Skeletal muscle tissue (tissue), 4 donors: ENCODE measurements around the gene POLR1B. TPM values are rescaled to one million over a fixed set of nuclear protein-coding genes. Genes with fewer than 3 reads are reported as not detected.
"Not testable (repeated sequence)": the region's sequence is repeated elsewhere in the genome, so short reads cannot be mapped to it uniquely, and the experiment has no call there.

ENCODE experiments used
- H3K27ac ChIP-seq: one replicate; pipeline ENCODE4 v1.7.0; 2013; ENCODE audit warnings: mild to moderate bottlenecking, low read depth, low read length, inconsistent platforms
- H3K27me3 ChIP-seq, 3 donors: one replicate each; pipeline ENCODE4 v1.7.0; 2013; ENCODE audit warnings: low read length in 3 of 3; ENCODE audit not compliant: control insufficient read depth in 3 of 3, insufficient read depth in 3 of 3
- H3K36me3 ChIP-seq, 3 donors: one replicate each; pipeline ENCODE4 v1.7.0; 2013; ENCODE audit warnings: low read length in 3 of 3; ENCODE audit not compliant: control insufficient read depth in 3 of 3, insufficient read depth in 3 of 3
- H3K4me1 ChIP-seq, 3 donors: one replicate each; pipeline ENCODE4 v1.7.0; 2013; ENCODE audit warnings: low read length in 3 of 3, mild to moderate bottlenecking in 3 of 3; ENCODE audit not compliant: control insufficient read depth in 3 of 3, insufficient read depth in 3 of 3
- H3K4me3 ChIP-seq, 3 donors: one replicate each; pipeline ENCODE4 v1.7.0; 2013; ENCODE audit warnings: low read length in 3 of 3
- H3K9ac ChIP-seq, 3 donors: one replicate each; pipeline ENCODE4 v1.7.0; 2013; ENCODE audit warnings: low read length in 3 of 3, mild to moderate bottlenecking in 3 of 3, moderate library complexity in 2 of 3, low read depth in 1 of 3
- H3K9me3 ChIP-seq, 3 donors: one replicate each; pipeline ENCODE4 v1.7.0; 2013; ENCODE audit warnings: low read length in 3 of 3; ENCODE audit not compliant: control insufficient read depth in 3 of 3
- total RNA-seq: library from RNA; depleted of rRNA; stranded (reverse); fragments of >200 nt; gene quantifications from one replicate; pipeline ENCODE4 v1.2.3, GENCODE V29; 2014
- donor health status: Osteomylitis.

Gene POLR1B
- total RNA-seq, 1 donor from 2014 or later: 20.9 TPM

DNA sequence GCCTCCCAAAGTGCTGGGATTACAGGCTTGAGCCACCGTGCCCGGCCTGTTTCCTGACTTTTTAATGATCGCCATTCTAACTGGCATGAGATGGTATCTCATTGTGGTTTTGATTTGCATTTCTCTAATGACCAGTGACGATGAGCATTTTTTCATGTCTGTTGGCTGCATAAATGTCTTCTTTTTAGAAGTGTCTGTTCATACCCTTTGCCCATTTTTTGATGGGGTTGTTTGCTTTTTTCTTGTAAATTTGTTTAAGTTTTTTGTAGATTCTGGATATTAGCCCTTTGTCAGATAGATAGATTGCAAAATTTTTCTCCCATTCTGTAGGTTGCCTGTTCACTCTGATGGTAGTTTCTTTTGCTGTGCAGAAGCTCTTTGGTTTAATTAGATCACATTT is 67.1 kb downstream of the POLR1B start:
- H3K4me3 ChIP-seq, H3K36me3 ChIP-seq, H3K27ac ChIP-seq, H3K4me1 ChIP-seq, H3K9me3 ChIP-seq, H3K9ac ChIP-seq, H3K27me3 ChIP-seq: not testable (repeated sequence)

DNA sequence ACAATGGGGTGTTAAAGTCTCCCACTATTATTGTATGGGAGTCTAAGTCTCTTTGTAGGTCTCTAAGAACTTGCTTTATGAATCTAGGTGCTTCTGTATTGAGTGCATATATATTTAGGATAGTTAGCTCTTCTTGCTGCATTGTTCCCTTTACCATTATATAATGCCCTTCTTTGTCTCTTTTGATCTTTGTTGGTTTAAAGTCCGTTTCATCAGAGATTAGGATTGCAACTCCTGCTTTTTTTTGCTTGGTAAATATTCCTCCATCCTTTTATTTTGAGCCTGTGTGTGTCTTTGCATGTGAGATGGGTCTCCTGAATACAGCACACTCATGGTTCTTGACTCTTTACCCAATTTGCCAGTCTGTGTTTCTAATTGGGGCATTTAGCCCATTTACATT is 70.0 kb downstream of the POLR1B start:
- not testable (repeated sequence) for H3K36me3 ChIP-seq, H3K9me3 ChIP-seq, H3K27me3 ChIP-seq, H3K27ac ChIP-seq, H3K4me1 ChIP-seq, H3K4me3 ChIP-seq, H3K9ac ChIP-seq

DNA sequence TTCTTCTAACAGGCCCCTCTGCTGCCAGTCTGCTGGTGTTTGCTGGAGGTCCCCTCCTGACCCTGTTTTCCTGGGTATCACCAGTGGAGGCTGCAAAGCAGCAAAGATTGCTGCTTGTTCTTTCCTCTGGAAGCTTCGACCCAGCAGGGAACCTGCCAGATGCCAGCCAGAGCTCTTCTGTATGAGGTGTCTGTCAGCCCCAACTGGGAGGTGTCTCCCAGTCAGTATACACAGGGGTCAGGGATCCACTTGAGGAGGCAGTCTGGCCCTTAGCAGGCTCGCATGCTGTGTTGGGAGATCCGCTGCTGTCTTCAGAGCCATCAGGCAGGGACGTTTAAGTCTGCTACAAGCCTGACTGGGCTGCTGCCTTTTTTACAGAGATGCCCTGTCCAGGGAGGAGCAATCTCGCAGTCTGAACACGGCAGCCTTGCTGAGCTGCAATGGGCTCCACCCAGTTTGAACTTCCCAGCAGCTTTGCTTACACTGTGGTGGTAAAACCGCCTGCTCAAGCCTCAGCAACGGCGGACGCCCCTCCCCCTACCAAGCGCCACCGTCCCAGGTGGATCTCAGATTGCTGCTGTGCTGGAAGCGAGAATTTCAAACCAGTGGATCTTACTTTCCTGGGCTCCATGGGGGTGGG is 72.1 kb downstream of the POLR1B start:
- Histone ChIP-seq H3K27ac (no peak overlapping the region), H3K9ac (no peak overlapping the region), H3K4me1 (no peaks in the 10 kb centered on the region), H3K27me3 (no peaks in the 10 kb centered on the region), H3K9me3 (no peaks in the 10 kb centered on the region), H3K4me3 (no peak overlapping the region), H3K36me3 (no peaks in the 10 kb centered on the region)

DNA sequence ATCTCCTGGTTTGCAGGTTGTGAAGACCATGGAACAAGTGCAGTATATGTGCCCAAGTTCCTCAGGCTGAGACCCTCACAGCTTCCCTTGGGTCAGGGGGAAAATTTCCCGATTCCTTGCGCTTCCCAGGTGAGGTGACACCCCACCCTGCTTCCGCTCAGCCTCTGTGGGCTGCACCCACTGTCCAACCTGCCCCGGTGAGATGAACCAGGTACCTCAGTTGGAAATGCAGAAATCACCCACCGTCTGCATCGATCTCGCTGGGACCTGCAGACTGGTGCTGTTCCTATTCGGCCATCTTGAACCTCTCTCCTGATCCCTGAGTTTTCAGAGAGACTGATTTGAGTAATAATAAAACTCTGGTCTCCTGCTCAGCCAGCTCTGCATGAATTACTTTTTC is 72.8 kb downstream of the POLR1B start:
- Histone ChIP-seq H3K4me1 (no peaks in the 10 kb centered on the region), H3K4me3 (no peak overlapping the region), H3K36me3 (no peaks in the 10 kb centered on the region), H3K27ac (no peak overlapping the region), H3K9ac (no peak overlapping the region), H3K9me3 (no peaks in the 10 kb centered on the region), H3K27me3 (no peaks in the 10 kb centered on the region)

DNA sequence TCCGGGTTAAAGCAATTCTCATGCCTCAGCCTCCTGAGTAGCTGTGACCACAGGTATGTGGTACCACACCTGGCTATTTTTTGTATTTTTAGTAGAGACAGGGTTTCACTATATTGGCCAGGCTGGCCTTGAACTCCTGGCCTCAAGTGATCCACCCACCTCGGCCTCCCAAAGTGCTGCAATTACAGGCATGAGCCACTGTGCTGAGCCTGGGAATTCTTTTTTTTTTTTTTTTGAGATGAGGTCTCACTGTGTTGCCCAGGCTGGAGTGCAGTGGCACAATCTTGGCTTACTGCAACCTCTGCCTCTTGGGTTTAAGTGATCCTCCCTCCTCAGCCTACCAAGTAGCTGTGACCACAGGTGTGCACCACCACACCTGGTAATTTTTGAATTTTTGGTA is 73.5 kb downstream of the POLR1B start:
- not testable (repeated sequence) for H3K27ac ChIP-seq, H3K4me3 ChIP-seq, H3K27me3 ChIP-seq, H3K4me1 ChIP-seq, H3K36me3 ChIP-seq, H3K9ac ChIP-seq, H3K9me3 ChIP-seq

DNA sequence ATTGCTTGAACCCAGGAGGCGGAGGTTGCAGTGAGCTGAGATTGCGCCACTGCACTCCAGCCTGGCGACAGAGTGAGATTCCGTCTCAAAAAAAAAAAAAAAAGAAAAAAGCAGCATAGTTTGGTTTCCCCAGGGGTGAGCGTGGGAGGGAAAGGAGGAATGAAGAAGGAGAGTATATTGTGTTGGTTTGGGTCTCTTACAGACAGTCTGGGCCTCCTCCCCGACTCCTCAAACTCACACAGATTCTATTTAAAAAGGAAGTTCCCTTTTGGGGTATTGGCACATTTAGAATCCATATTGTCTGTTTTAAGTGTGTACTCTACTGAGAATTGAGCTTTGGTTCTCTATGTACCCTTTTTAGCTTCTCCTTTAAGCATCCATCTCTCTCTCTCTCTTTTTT is 76.1 kb downstream of the POLR1B start:
- Histone ChIP-seq H3K4me1 (peaks cover 5 to 6% (median 5%) of the 10 kb centered on the region in 3 donors), H3K4me3 (no peak overlapping the region), H3K27me3 (no peaks in the 10 kb centered on the region), H3K9me3 (no peaks in the 10 kb centered on the region), H3K36me3 (no peaks in the 10 kb centered on the region), H3K9ac (no peak overlapping the region), H3K27ac (no peak overlapping the region)

DNA sequence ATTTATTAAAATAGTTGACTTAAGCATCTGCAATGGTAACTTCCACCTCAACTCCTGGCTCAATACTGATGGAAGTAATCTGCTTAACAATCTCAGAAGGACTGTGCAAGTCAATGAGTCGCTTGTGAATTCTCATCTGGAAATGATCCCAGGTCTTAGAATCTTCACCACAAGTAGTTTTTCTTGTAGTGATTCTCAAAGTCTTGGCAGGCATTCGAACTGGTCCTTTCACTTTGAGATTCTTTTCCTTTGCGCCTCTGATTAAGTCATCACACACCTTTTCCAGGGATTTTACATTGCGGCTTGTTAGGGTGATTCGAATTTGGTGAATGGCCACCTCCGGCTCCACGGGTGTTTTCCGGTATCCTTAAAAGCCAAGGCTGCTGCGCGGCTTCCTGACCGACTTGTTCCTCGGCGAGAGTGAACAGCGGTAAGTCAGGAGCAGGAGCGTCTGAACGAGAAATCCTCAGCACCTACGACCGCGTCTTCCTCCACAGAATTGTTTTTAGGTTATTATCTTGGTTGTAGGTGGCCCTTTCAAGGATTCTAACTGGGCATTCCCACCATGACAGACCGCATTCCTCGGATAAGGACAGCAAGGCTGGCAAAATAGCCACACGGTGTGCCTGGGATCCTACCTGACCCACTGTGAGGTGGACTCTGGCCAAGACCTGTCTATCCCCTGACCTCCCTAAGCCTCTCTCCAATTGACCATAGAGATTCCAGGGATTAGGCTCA is 79.7 kb downstream of the POLR1B start:
- no peaks in the 10 kb centered on the region for H3K9me3 ChIP-seq

DNA sequence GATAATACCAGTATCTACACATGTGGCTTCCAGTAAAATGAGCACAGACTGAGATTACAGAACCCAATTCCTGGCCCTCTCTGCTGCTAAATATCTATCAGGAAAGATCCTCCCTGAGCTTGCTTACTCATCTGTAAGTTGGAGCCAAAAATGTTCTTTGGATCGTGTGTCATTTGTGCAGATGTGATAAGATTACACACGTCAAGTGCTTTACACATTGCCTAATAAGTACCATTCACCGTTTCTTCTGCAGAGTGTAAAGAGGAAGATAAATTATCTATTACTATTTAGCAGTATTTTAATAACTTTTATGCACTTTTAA is 80.2 kb downstream of the POLR1B start:
- Histone ChIP-seq H3K4me3 (no peak overlapping the region), H3K27me3 (peaks cover 0 to 6% (median 0%) of the 10 kb centered on the region in 3 donors), H3K27ac (no peak overlapping the region), H3K36me3 (no peaks in the 10 kb centered on the region), H3K9me3 (no peaks in the 10 kb centered on the region), H3K9ac (no peak overlapping the region), H3K4me1 (peaks cover 13 to 16% (median 15%) of the 10 kb centered on the region in 3 donors)

More for the DNA sequence above, 79.7 kb downstream of the POLR1B start:
- Histone ChIP-seq H3K27me3 (peaks cover 0 to 6% (median 0%) of the 10 kb centered on the region in 3 donors), H3K9ac (no peak overlapping the region), H3K36me3 (no peaks in the 10 kb centered on the region), H3K27ac (no peak overlapping the region), H3K4me1 (peaks cover 12 to 13% (median 12%) of the 10 kb centered on the region in 3 donors), H3K4me3 (no peak overlapping the region)

DNA sequence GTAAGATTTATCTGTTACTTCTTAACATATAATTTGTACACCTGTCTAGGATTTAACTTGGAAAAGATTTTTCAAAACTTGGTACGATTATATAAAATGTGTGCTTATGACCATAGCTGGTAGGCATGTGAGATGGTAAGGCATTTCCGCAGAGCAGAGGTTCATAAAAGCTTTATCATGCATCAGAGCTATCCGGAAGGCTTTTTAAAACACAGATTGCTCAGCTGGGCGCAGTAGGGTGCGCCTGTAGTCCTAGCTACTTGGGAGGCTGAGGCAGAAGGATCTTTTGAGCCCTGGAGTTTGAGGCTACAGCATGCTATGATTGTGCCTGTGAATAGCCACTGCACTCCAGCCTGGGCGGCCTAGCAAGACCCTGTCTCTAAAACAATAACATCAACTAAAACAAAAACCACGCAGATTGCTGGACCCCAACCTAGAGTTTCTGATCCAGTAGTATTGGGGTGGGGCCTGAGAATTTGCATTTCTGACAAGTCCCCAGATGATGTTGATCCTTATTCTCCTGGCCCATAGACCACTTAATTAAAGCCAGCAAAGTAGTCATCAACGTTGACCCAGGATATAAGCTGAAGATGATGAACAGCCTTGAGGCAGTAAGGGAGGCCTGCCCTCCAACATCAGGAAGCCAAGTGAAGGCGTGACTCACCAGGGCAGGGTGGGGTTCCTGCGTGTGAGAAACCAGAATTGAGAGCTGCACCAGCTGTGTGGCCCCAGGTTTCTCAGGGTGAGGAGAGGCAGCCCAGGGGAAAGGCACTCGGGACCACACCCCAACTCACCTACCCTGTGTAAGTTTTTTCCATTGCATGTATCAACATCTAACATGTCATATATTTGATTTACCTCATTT is 81.9 kb downstream of the POLR1B start:
- no peak overlapping the region for H3K9ac ChIP-seq
- peaks cover 13 to 19% (median 16%) of the 10 kb centered on the region in 3 donors for H3K4me1 ChIP-seq
- H3K27ac ChIP-seq: no peak overlapping the region

More for the DNA sequence above, 81.9 kb downstream of the POLR1B start:
- H3K4me3 ChIP-seq: no peak overlapping the region
- no peaks in the 10 kb centered on the region for H3K9me3 ChIP-seq
- H3K36me3 ChIP-seq: no peaks in the 10 kb centered on the region
- peaks cover 0 to 6% (median 0%) of the 10 kb centered on the region in 3 donors for H3K27me3 ChIP-seq
